ENCODE data around the gene GAL3ST2.

The GAL3ST2 gene

GRCh38 chr2:241770936-241771285 is 5.7 kb upstream of the GAL3ST2 start:
- H3K79me2 ChIP-seq (ENCODE audit: low read length) = no peaks in the 10 kb centered on the region
- H3K9ac ChIP-seq (ENCODE audit: low read length) = no peak overlapping the region
- H4K20me1 ChIP-seq (ENCODE audit: insufficient read depth, low read length) = no peaks in the 10 kb centered on the region
- no peaks in the 10 kb centered on the region for H3K9me3 ChIP-seq (replicated peaks; ENCODE audit: insufficient read depth, low read length)
- H3K4me2 ChIP-seq (ENCODE audit: low read depth, low read length) = no peak overlapping the region
- no peak overlapping the region for H3K27ac ChIP-seq (ENCODE audit: low read length)
- no peaks in the 10 kb centered on the region; the same call in 1 of the 2 replicates for H3F3A ChIP-seq (ENCODE audit: insufficient read depth, low read length)
- H2AFZ ChIP-seq (ENCODE audit: low read length) = no peak overlapping the region
- no peak for DNase-seq
- TF ChIP-seq EZH2 (optimal IDR thresholded peaks at IDR 0.05; ENCODE audit: low read depth, low read length) (no peak), CTCF (IDR thresholded peaks at IDR 0.05; ENCODE audit: low read length) (no peak), EZH2phosphoT487 (IDR thresholded peaks at IDR 0.05; ENCODE audit: low read length) (no peak)
- peaks cover 21% of the 10 kb centered on the region for H3K27me3 ChIP-seq (replicated peaks; ENCODE audit: insufficient read depth, low read length)
- peaks cover 5% of the 10 kb centered on the region; the same call in 1 of the 2 replicates for H3K4me1 ChIP-seq (ENCODE audit: low read length)
- H3K4me3 ChIP-seq (ENCODE audit: low read length) = no peak overlapping the region
- no peaks in the 10 kb centered on the region for H3K9me2 ChIP-seq (replicated peaks; ENCODE audit: insufficient read depth, low read length)
- no peaks in the 10 kb centered on the region for H3K36me3 ChIP-seq (replicated peaks; ENCODE audit: insufficient read depth, low read length)

DNA sequence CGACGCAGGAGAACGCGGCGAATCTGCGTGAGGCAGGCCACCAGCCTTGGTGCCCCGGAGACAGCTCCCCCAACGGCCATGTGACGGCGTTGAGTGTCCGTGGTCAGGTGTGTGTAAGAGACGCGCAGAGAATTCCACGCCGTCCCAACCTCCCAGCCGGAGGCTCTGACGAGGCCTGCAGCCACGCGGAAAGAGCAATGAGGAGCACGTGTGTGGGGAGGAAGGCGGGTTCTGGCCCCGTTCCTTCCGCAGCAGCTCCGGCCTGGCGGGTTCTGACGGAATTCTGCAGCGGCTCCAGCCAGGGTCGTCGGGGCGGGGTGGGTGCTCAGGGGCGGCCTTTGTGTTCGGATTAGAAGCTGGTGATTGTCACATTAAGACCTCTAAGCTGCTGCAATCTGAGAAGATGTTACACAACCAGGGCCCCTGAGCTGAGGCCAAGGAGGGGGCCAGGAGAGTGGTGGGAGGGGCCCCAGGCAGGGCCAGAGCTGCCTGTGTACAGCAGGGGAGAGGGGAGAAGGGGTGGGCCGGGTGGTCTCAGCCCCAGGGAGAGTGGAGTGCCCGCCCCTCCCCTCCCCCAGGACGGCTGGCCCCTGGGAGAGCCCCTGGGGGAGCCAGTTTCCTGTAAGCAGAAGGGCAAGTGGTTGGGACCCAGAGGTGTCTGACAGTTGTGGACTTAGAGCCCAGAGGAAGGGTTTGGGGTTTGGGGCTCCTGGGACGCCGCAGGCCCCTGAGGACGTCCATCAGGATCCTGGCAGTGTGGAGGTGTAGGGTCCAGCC is 5.1 kb upstream of the GAL3ST2 start:
- Histone ChIP-seq H4K20me1 (ENCODE audit: insufficient read depth, low read length) (no peaks in the 10 kb centered on the region), H3F3A (ENCODE audit: insufficient read depth, low read length) (no peaks in the 10 kb centered on the region; the same call in 1 of the 2 replicates), H3K4me2 (ENCODE audit: low read depth, low read length) (no peak overlapping the region; the same call in 1 of the 2 replicates), H3K9me2 (replicated peaks; ENCODE audit: insufficient read depth, low read length) (no peaks in the 10 kb centered on the region), H3K79me2 (ENCODE audit: low read length) (no peaks in the 10 kb centered on the region), H3K9me3 (replicated peaks; ENCODE audit: insufficient read depth, low read length) (no peaks in the 10 kb centered on the region), H3K27ac (ENCODE audit: low read length) (no peak overlapping the region), H3K4me1 (ENCODE audit: low read length) (peaks cover 5% of the 10 kb centered on the region; the same call in 1 of the 2 replicates), H3K4me3 (ENCODE audit: low read length) (no peak overlapping the region), H3K9ac (ENCODE audit: low read length) (no peak overlapping the region), H2AFZ (ENCODE audit: low read length) (no peak overlapping the region), H3K27me3 (replicated peaks; ENCODE audit: insufficient read depth, low read length) (peaks cover 27% of the 10 kb centered on the region), H3K36me3 (replicated peaks; ENCODE audit: insufficient read depth, low read length) (no peaks in the 10 kb centered on the region)
- TF ChIP-seq EZH2phosphoT487 (IDR thresholded peaks at IDR 0.05; ENCODE audit: low read length) = no peak
- TF ChIP-seq EZH2 (optimal IDR thresholded peaks at IDR 0.05; ENCODE audit: low read depth, low read length) = no peak
- no peak for DNase-seq

- Histone ChIP-seq H3K9me3 (replicated peaks; ENCODE audit: insufficient read depth, low read length) (no peaks in the 10 kb centered on the region), H3K4me1 (ENCODE audit: low read length) (peaks cover 5% of the 10 kb centered on the region; the same call in 1 of the 2 replicates), H2AFZ (ENCODE audit: low read length) (no peak overlapping the region), H3K27me3 (replicated peaks; ENCODE audit: insufficient read depth, low read length) (peaks cover 33% of the 10 kb centered on the region), H3K9me2 (replicated peaks; ENCODE audit: insufficient read depth, low read length) (no peaks in the 10 kb centered on the region), H3K36me3 (replicated peaks; ENCODE audit: insufficient read depth, low read length) (no peaks in the 10 kb centered on the region), H3K27ac (ENCODE audit: low read length) (no peak overlapping the region), H3K9ac (ENCODE audit: low read length) (no peak overlapping the region), H3K4me3 (ENCODE audit: low read length) (no peak overlapping the region), H3F3A (ENCODE audit: insufficient read depth, low read length) (no peaks in the 10 kb centered on the region; the same call in 1 of the 2 replicates), H3K79me2 (ENCODE audit: low read length) (no peaks in the 10 kb centered on the region), H3K4me2 (ENCODE audit: low read depth, low read length) (peak overlapping the region; percentile 34; the same call in 1 of the 2 replicates), H4K20me1 (ENCODE audit: insufficient read depth, low read length) (no peaks in the 10 kb centered on the region)
- TF ChIP-seq CTCF (IDR thresholded peaks at IDR 0.05; ENCODE audit: low read length) = no peak
- no peak for TF ChIP-seq EZH2phosphoT487 (IDR thresholded peaks at IDR 0.05; ENCODE audit: low read length)
- no peak for TF ChIP-seq EZH2 (optimal IDR thresholded peaks at IDR 0.05; ENCODE audit: low read depth, low read length)
- peak; percentile 82 for DNase-seq
Measured at GRCh38 chr2:241772063-241772499, 4.5 kb upstream of the GAL3ST2 start.
